Stimulated activated memory B cell treated with anti-CD40 and anti-IgM and Interleukin-4, amounts not matched to agents 10 μg/mL and 1 μg/mL and 100 μg/mL, for 72 hours (primary cell): ENCODE data around the gene ALDH1B1.
"Not testable (repeated sequence)": the region's sequence is repeated elsewhere in the genome, so short reads cannot be mapped to it uniquely, and the experiment has no call there.

ENCODE experiments used
- ATAC-seq: fragments of 150-1000 bp; cut with Tn5 transposase; 2 replicates; pipeline ENCODE4 v1.10.0; 2021
- H3K27ac Mint-ChIP-seq: one replicate; pipeline ENCODE4 v1.8.0; 2022; ENCODE audit warnings: mild to moderate bottlenecking, mixed read lengths
- H3K27me3 Mint-ChIP-seq: one replicate; pipeline ENCODE4 v1.8.0; 2022; ENCODE audit warnings: mixed read lengths
- H3K36me3 Mint-ChIP-seq: one replicate; pipeline ENCODE4 v1.8.0; 2022; ENCODE audit warnings: mixed read lengths
- H3K4me1 Mint-ChIP-seq: one replicate; pipeline ENCODE4 v1.8.0; 2022; ENCODE audit warnings: mixed read lengths
- H3K4me3 Mint-ChIP-seq: one replicate; pipeline ENCODE4 v1.8.0; 2022; ENCODE audit warnings: mild to moderate bottlenecking, moderate library complexity, mixed read lengths
- H3K9me3 Mint-ChIP-seq: one replicate; pipeline ENCODE4 v1.8.0; 2022; ENCODE audit warnings: mixed read lengths

ALDH1B1 gene

GRCh38 chr9:38389313-38389712 lies 3.2 kb upstream of the ALDH1B1 start:
- no peak for ATAC-seq
- H3K9me3 Mint-ChIP-seq: peaks cover 10% of the 10 kb centered on the region
- peaks cover 20% of the 10 kb centered on the region for H3K4me1 Mint-ChIP-seq
- peaks cover 12% of the 10 kb centered on the region for H3K27me3 Mint-ChIP-seq
- H3K27ac Mint-ChIP-seq: no peak overlapping the region
- peaks cover 4% of the 10 kb centered on the region for H3K36me3 Mint-ChIP-seq
- no peak overlapping the region for H3K4me3 Mint-ChIP-seq

DNA sequence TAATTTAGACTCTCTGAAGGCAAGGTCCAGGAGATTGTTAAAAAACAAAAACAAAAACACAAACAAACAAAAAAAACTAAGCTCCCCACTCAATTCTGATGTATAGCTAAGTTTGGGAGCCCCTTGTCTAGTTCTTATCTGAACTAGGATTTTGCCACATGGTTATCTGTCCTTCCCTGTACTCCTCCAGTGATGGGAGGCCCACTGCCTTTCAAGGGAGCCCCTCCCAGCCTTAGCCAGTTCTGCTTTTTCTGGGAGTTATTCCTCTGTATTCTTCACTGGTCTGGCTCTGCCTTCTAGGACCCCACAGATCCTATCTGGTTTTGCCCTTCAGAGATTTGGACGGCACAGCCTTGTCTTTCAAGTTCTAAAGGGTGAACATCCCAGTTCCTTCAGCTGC lies 2.1 kb upstream of the ALDH1B1 start:
- Mint-ChIP-seq H3K9me3 (peaks cover 3% of the 10 kb centered on the region), H3K4me1 (peaks cover 20% of the 10 kb centered on the region), H3K4me3 (no peak overlapping the region), H3K27me3 (peaks cover under 1% of the 10 kb centered on the region), H3K27ac (no peak overlapping the region), H3K36me3 (peaks cover 6% of the 10 kb centered on the region)
- ATAC-seq: no peak

GRCh38 chr9:38390851-38391250 lies 1.7 kb upstream of the ALDH1B1 start:
- no peaks in the 10 kb centered on the region for H3K27me3 Mint-ChIP-seq
- H3K27ac Mint-ChIP-seq: no peak overlapping the region
- no peak for ATAC-seq
- no peaks in the 10 kb centered on the region for H3K9me3 Mint-ChIP-seq
- H3K36me3 Mint-ChIP-seq: peaks cover 10% of the 10 kb centered on the region
- no peak overlapping the region for H3K4me3 Mint-ChIP-seq
- peaks cover 20% of the 10 kb centered on the region for H3K4me1 Mint-ChIP-seq

DNA sequence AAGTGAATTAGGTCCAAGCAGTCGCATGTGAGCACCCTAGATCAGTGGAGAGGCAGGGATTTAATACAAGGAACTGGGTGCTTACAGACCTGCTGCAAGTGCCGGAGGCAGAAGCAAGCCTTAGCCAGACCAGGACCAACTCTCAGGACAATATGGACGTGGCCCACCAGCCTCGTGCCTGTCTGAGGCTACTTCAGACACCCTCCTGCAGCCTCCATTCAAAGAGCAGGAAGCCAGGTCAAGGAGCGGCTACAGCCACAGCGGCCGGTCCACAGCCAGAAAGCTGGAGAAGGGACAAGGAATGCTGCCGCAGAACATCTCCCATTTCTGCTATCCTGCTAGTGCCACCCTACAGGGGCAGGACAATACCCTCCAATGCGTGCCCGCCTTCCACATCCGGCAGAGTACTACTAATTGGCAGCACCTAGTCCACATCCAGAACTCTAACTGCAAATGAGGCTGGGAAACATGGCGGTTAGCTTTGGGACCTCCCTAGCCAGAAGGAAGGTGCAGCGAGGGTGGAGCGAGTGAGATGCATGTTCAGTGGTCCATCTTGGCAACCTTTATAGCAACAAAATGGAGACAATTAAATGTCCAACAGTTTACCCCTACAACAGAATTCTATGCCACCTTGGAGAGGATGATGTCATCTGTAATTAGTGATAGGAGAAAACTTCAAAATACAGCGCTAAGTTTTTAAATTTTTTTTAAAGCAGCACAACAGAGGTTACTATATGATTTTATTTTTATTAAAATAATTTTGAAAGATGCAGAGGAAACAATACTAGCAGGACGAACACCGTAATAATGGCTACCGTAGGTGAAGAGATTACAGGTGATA lies 1.0 kb upstream of the ALDH1B1 start:
- Mint-ChIP-seq H3K27ac (peak overlapping the region; percentile 96), H3K4me1 (peaks cover 20% of the 10 kb centered on the region), H3K36me3 (peaks cover 16% of the 10 kb centered on the region), H3K27me3 (no peaks in the 10 kb centered on the region), H3K4me3 (peak overlapping the region; percentile 91), H3K9me3 (no peaks in the 10 kb centered on the region)
- no peak for ATAC-seq

- H3K27me3 Mint-ChIP-seq: no peaks in the 10 kb centered on the region
- ATAC-seq: peak; percentile 2
- H3K36me3 Mint-ChIP-seq: peaks cover 34% of the 10 kb centered on the region
- no peaks in the 10 kb centered on the region for H3K9me3 Mint-ChIP-seq
- H3K4me1 Mint-ChIP-seq: peaks cover 20% of the 10 kb centered on the region
- H3K27ac Mint-ChIP-seq: peak overlapping the region; percentile 96
- peak overlapping the region; percentile 91 for H3K4me3 Mint-ChIP-seq
Observed at GRCh38 chr9:38393128-38393796, 760 bp downstream of the ALDH1B1 start.

GRCh38 chr9:38394416-38394815 lies 1.9 kb downstream of the ALDH1B1 start:
- peaks cover 43% of the 10 kb centered on the region for H3K36me3 Mint-ChIP-seq
- no peak for ATAC-seq
- H3K9me3 Mint-ChIP-seq: no peaks in the 10 kb centered on the region
- no peak overlapping the region for H3K4me3 Mint-ChIP-seq
- no peaks in the 10 kb centered on the region for H3K27me3 Mint-ChIP-seq
- no peak overlapping the region for H3K27ac Mint-ChIP-seq
- H3K4me1 Mint-ChIP-seq: peaks cover 20% of the 10 kb centered on the region

DNA sequence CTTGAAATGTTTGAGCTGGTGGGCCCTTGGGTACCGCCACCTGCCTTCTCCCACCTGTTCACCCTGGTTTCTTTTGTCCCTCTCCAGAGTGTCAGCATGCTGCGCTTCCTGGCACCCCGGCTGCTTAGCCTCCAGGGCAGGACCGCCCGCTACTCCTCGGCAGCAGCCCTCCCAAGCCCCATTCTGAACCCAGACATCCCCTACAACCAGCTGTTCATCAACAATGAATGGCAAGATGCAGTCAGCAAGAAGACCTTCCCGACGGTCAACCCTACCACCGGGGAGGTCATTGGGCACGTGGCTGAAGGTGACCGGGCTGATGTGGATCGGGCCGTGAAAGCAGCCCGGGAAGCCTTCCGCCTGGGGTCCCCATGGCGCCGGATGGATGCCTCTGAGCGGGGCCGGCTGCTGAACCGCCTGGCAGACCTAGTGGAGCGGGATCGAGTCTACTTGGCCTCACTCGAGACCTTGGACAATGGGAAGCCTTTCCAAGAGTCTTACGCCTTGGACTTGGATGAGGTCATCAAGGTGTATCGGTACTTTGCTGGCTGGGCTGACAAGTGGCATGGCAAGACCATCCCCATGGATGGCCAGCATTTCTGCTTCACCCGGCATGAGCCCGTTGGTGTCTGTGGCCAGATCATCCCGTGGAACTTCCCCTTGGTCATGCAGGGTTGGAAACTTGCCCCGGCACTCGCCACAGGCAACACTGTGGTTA lies 3.3 kb downstream of the ALDH1B1 start:
- Mint-ChIP-seq H3K4me1 (peaks cover 20% of the 10 kb centered on the region), H3K36me3 (peaks cover 43% of the 10 kb centered on the region), H3K9me3 (no peaks in the 10 kb centered on the region), H3K4me3 (no peak overlapping the region), H3K27ac (no peak overlapping the region), H3K27me3 (no peaks in the 10 kb centered on the region)
- no peak for ATAC-seq

GRCh38 chr9:38396371-38396671 lies 3.8 kb downstream of the ALDH1B1 start:
- Mint-ChIP-seq H3K27me3 (peaks cover 4% of the 10 kb centered on the region), H3K9me3 (no peaks in the 10 kb centered on the region), H3K4me3 (no peak overlapping the region), H3K36me3 (peaks cover 43% of the 10 kb centered on the region), H3K27ac (no peak overlapping the region), H3K4me1 (peaks cover 20% of the 10 kb centered on the region)
- no peak for ATAC-seq

DNA sequence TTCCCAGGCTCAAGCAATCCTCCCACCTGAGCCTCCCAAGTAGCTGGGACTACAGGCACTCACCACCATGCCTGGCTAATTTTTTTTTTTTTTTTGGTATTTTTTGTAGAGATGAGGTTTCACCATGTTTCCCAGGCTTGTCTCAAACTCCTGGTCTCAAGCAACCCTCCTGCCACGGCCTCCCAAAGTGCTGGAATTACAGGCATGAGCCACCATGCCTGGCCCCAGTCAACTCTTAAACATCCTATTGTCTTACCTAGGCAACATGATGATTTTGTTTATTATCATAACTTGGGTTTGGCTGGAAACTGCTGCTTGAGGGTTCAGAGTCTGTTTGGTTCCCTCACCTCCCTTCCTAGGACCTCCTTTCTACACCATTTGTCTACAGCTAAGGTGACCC lies 6.7 kb downstream of the ALDH1B1 start:
- H3K9me3 Mint-ChIP-seq, H3K4me3 Mint-ChIP-seq, H3K4me1 Mint-ChIP-seq, H3K27ac Mint-ChIP-seq, ATAC-seq: not testable (repeated sequence)
- H3K36me3 Mint-ChIP-seq: peaks cover 43% of the 10 kb centered on the region
- peaks cover 30% of the 10 kb centered on the region for H3K27me3 Mint-ChIP-seq

DNA sequence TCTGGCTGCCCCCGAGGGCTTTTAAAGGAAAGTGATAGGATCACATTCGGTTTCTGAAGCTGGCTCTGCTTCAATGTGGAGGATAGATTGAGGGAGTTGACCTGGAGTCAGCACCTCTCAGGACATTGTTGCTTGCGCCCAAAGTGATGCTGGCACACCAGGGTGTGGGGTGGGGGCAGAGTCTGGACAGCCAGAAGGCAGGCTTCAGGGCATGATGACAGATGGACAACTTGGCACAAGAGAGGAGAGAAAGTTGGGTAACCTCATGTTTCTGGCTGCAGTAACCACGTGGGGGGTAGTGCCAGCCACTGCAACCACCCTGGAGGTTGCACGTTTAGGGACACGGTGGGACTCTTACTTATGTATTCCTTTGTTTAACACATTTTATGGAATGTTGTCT lies 9.5 kb downstream of the ALDH1B1 start:
- Mint-ChIP-seq H3K36me3 (peaks cover 22% of the 10 kb centered on the region), H3K27ac (no peak overlapping the region)
- no peak for ATAC-seq

DNA sequence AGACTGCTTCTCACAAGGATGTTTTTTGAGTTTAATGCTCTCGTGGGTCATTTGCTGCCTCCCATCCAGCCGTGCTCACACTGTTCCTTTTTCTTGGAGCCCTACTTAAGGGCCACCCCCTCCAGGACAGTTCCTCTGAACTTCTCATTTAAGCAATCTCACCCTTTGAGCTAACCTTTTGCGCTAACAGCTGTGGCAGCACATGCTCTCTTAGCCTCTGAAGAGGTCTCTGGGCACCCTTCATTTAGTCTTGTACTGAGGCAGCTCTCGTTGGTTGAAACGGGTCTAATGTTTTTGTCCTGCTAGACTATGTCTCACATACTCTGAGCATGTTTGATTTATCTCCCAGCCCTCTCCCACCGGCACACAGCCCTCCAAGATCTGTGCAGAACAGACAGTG lies 11.8 kb downstream of the ALDH1B1 start:
- H3K27ac Mint-ChIP-seq: no peak overlapping the region

More for the DNA sequence above, 9.5 kb downstream of the ALDH1B1 start:
- H3K9me3 Mint-ChIP-seq: no peaks in the 10 kb centered on the region
- no peak overlapping the region for H3K4me3 Mint-ChIP-seq
- no peaks in the 10 kb centered on the region for H3K4me1 Mint-ChIP-seq
- H3K27me3 Mint-ChIP-seq: peaks cover 46% of the 10 kb centered on the region

GRCh38 chr9:38405785-38406184 lies 13.3 kb downstream of the ALDH1B1 start:
- H3K27ac Mint-ChIP-seq: no peak overlapping the region
- no peak for ATAC-seq
- no peak overlapping the region for H3K4me3 Mint-ChIP-seq
- H3K27me3 Mint-ChIP-seq: peaks cover 54% of the 10 kb centered on the region
- H3K36me3 Mint-ChIP-seq: no peaks in the 10 kb centered on the region
- H3K9me3 Mint-ChIP-seq: no peaks in the 10 kb centered on the region
- H3K4me1 Mint-ChIP-seq: no peaks in the 10 kb centered on the region

More for the DNA sequence above, 11.8 kb downstream of the ALDH1B1 start:
- H3K36me3 Mint-ChIP-seq: peaks cover 1% of the 10 kb centered on the region
- H3K4me1 Mint-ChIP-seq: no peaks in the 10 kb centered on the region
- H3K9me3 Mint-ChIP-seq: no peaks in the 10 kb centered on the region
- no peak overlapping the region for H3K4me3 Mint-ChIP-seq
- ATAC-seq: no peak
- peaks cover 46% of the 10 kb centered on the region for H3K27me3 Mint-ChIP-seq

DNA sequence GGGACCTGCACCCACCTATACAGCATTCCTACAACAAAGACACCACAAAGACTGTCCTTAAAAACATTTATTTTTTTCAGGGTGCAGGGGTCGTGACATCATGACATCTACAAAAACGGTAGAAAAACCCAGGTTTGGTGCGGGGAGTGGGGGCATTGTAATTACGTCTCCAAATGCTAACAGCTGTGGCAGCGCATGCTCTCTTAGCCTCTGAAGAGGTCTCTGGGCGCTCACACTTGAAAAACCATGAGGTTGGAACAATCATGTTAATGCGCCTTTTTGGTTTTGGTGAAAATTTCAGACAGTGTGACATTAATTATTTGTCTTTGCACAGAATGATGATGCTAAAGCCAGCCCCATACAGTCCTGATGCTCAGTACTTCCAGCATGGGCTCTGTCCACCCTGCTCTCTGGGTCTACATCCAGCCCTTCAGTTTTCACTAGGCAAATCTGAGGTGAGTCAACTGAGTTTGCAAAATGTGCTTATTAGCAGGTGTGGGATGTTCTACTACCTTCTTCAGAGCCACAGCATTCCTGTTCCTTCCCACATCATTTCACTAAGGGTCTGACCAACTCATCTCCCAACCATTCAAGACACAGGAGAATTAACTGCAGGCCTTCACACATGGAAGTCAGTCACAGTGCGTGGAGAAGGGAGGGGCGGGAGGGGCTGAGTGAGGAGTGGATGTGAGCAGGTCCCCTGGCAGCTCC lies 14.1 kb downstream of the ALDH1B1 start:
- ATAC-seq: no peak

DNA sequence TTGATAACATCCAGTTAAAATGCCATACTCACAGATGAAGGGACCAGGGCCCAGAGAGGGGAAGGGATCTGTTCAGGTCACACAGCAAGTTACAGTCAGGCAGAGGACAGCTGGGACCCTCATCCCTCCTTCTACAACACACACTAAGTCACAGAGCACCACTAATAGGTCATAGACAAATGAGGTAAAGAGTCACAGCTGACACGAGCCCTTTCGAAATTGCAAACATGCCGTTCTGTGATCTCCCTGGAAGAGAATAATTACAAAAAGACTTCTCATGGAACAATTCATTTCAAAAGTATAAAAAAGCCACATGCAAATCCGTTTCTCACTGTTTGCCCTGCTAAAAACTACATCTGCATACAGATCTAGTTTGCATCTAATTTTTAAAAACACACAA lies 16.2 kb downstream of the ALDH1B1 start:
- ATAC-seq: no peak
- Mint-ChIP-seq H3K27ac (no peak overlapping the region), H3K4me1 (no peaks in the 10 kb centered on the region), H3K27me3 (peaks cover 50% of the 10 kb centered on the region), H3K4me3 (no peak overlapping the region), H3K9me3 (no peaks in the 10 kb centered on the region), H3K36me3 (no peaks in the 10 kb centered on the region)

More for the DNA sequence above, 14.1 kb downstream of the ALDH1B1 start:
- H3K27me3 Mint-ChIP-seq: peaks cover 55% of the 10 kb centered on the region
- H3K4me3 Mint-ChIP-seq: no peak overlapping the region
- H3K4me1 Mint-ChIP-seq: no peaks in the 10 kb centered on the region
- H3K27ac Mint-ChIP-seq: no peak overlapping the region
- H3K36me3 Mint-ChIP-seq: no peaks in the 10 kb centered on the region
- H3K9me3 Mint-ChIP-seq: no peaks in the 10 kb centered on the region

DNA sequence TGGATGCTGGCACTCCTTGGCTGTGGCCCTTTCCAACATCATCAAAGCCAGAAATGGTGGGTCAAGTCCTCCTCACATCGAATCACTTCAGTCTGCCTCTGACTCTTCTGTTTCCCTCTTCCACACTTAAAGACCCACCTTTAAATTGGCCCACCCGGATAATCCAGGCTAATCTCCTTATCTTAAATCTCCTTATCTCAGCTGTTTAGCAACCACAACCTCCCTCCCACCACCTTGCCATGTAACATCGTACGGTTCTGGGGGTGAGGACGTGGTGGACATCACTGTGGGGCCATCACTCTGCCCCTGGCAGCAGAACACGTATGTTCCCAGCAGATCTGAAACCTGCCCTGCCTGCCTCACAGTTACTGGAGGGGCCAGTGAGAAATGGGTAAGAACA lies 20.2 kb downstream of the ALDH1B1 start:
- Mint-ChIP-seq H3K4me3 (no peak overlapping the region), H3K27me3 (peaks cover 41% of the 10 kb centered on the region), H3K9me3 (no peaks in the 10 kb centered on the region), H3K4me1 (no peaks in the 10 kb centered on the region), H3K36me3 (no peaks in the 10 kb centered on the region), H3K27ac (no peak overlapping the region)
- ATAC-seq: no peak
